Tongue (tissue), 2 donors: Measurements from ENCODE around the gene POLR2H. TPM values are rescaled to one million over a fixed set of nuclear protein-coding genes. Genes with fewer than 3 reads are reported as not detected.
"Not testable (repeated sequence)": the region's sequence is repeated elsewhere in the genome, so short reads cannot be mapped to it uniquely, and the experiment has no call there.

Experiments
- DNase-seq: peaks from one replicate; pipeline ENCODE4 v3.0.0-alpha.2; 2015
- total RNA-seq: library from RNA; depleted of rRNA; stranded (reverse); fragments of >200 nt; gene quantifications from one replicate; pipeline ENCODE4 v1.2.3, GENCODE V29; 2014

Gene POLR2H
- total RNA-seq, 1 donor from 2014 or later = 81.0 TPM

DNA sequence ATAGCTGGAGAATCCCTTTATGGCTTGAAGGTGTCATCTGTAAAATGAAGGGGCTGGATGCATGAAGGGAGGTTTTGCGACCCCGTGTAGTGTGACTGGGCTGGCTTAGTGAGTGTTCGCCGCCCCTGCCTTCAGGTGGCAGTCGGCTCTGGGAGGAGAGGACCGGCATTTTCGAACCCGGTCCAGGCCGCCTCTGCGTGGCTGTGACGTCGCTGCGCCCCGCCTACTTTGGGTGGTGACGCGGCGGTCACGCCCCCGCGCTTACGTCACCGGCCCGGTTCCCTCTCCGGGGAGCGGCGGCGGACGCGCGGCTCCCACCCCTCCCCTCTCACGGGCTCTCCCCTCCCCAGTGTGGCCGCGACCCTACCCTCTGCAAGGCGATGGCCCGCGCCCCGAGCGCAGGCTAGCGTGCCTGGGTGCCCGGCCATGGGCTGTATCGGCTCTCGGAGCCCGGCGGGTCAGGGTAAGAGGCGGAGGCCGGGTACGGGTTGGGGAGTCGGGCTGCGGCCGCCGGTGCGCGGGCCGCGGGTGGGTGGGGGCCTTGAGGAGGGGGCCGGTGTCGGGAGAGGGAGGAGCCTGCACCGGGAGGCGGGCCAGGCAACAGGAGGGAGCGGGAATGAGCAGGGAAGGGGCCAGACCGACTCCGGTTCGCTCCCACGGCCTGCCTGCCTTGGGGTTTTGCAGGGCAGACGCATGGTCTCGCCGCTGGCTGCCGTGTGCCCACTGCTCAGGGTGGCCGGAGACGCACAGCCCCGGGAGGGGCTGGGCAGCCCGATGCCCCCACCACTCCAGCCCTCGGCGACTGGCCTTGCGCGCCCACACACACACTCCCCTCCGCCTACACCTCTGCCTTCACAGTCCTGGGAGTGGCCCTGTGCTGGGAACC is 25.6 kb upstream of the POLR2H start:
- peak; percentile 93 for DNase-seq

- DNase-seq = peak; percentile 75
Observed at GRCh38 chr3:184336547-184337398, 24.7 kb upstream of the POLR2H start.

DNA sequence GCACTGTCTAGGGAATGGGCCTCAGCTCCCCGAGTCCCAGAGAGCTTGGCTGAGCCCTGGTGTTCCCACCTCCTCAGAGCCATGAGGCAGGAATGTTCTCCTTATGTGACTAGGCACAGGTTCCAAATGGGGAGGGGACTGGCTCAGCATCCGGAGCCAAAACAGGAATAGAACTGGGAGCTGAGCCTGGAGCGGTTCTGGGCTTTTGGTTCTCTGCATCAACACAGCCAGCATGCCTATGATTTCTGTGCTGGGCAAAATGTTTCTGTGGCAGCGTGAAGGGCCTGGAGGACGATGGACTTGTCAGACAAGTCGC is 24.2 kb upstream of the POLR2H start, which contains the start of gene FAM131A:
Gene FAM131A, plus strand, starts transcription at position 202 of the 316 bp plus-strand sequence. Its CDS starts 31 bp downstream, at position 233.
- peak; percentile 83 for DNase-seq

GRCh38 chr3:184337981-184338380 is 23.5 kb upstream of the POLR2H start:
- DNase-seq = no peak

DNA sequence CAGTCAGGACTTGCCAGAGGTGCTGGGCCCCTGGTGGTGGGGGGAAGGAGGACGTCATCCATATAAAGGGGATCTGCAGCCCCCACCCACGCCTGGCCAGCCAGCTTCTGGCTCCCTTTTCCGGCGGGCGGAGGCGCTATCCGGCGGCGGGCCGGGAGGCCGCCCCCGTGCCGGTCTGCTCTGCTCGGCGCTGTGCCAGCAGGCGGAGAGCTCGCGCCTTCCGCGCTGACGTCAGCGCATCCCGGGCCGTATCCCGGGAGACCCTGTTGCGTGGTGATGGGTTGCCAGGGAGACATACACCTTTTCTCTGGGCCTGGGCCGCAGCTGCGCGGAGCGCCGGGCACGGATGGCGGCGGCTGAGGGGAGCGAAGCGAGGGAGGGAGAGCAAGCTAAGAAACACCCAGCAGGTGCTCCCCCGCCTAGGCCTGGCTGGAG is 23.0 kb upstream of the POLR2H start:
- peak; percentile 92 for DNase-seq

DNA sequence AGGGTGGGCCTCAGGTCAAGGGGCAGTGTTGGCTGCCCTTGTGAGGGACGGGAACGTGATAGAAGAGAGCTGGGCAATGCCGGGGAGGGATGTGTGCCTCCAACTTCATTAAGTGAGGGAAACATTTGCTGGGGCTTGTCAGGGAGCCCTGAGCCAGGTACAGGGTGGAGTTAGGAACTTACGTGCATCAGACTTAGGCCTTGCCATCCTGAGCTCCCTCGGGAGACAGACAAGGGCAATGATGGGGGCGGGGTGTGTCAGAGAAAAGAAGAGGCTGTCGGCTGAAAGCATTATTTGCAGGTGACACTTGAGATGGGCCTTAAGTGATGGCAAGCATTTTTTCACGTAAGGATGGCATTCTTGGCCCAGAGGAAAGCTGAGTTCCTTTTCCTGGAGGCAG is 22.5 kb upstream of the POLR2H start:
- DNase-seq = no peak

DNA sequence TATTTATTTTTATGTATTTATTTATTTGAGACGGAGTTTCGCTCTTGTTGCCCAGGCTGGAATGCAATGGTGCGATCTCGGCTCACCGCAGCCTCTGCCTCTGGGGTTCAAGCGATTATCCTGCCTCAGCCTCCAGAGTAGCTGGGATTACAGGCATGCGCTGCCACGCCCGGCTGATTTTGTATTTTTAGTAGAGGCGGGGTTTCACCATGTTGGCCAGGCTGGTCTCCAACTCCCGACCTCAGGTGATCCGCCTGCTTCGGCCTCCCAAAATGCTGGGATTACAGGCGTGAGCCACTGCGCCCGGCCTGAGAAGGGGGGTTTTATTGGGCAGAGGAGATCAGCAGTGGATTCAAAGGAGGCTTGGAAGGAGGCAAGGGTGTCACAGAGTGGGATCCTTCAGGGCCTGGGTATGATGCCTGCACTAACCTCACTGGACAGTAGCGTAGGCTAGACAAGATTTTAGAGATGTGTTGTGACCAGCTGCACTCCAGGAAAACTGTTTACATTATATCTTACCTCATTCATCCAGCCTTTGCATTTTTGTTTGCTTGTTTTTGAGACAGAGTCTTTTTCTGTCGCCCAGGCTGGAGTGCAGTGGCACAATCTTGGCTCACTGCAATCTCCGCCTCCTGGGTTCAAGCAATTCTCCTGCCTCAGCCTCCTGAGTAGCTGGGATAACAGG is 21.9 kb upstream of the POLR2H start:
- not testable (repeated sequence) for DNase-seq

DNA sequence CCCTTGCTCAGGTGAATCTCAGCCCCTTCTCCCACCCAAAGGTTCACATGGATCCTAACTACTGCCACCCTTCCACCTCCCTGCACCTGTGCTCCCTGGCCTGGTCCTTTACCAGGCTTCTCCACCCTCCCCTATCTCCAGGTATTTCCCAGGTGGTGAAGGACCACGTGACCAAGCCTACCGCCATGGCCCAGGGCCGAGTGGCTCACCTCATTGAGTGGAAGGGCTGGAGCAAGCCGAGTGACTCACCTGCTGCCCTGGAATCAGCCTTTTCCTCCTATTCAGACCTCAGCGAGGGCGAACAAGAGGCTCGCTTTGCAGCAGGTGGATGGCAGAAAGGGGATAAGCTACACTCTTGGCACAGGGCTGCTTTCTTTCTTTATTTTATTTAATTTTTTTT is 19.6 kb upstream of the POLR2H start:
- DNase-seq = no peak

DNA sequence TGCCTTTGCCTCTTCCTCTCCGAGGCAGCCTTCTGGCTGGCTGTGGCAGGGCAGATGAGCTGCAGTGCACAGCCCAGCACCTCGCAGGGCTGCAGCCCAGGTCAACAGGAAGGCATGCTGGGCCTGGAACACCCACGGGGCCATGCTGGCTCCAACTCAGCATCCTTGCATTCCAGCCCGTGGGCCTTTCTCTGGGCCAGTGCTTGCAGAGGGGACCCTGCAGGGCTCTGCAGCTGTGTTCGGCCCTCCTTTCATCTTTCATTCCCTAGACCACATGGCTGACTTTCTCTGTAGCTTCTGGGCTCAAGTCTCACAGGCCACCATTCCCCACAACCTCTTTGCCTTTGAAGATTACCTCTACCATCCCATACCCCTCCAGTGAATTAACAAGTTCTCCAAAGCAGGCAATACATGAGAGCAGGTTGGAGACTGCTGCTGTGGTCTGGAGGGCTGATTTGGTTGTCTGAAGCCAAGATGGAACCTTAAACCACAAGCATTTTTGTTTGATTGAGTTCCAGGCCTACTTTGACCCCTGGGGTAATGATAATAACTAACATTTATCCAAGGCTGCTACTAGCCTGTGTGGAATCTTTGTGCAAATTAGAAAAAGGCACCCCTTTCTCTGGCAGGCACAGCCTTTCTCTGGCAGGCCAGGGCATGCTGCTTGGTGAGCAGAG is 18.2 kb upstream of the POLR2H start:
- DNase-seq = no peak

DNA sequence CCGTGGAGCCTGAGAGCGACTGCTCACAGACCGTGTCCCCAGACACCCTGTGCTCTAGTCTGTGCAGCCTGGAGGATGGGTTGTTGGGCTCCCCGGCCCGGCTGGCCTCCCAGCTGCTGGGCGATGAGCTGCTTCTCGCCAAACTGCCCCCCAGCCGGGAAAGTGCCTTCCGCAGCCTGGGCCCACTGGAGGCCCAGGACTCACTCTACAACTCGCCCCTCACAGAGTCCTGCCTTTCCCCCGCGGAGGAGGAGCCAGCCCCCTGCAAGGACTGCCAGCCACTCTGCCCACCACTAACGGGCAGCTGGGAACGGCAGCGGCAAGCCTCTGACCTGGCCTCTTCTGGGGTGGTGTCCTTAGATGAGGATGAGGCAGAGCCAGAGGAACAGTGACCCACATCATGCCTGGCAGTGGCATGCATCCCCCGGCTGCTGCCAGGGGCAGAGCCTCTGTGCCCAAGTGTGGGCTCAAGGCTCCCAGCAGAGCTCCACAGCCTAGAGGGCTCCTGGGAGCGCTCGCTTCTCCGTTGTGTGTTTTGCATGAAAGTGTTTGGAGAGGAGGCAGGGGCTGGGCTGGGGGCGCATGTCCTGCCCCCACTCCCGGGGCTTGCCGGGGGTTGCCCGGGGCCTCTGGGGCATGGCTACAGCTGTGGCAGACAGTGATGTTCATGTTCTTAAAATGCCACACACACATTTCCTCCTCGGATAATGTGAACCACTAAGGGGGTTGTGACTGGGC is 16.8 kb upstream of the POLR2H start:
- DNase-seq = no peak

DNA sequence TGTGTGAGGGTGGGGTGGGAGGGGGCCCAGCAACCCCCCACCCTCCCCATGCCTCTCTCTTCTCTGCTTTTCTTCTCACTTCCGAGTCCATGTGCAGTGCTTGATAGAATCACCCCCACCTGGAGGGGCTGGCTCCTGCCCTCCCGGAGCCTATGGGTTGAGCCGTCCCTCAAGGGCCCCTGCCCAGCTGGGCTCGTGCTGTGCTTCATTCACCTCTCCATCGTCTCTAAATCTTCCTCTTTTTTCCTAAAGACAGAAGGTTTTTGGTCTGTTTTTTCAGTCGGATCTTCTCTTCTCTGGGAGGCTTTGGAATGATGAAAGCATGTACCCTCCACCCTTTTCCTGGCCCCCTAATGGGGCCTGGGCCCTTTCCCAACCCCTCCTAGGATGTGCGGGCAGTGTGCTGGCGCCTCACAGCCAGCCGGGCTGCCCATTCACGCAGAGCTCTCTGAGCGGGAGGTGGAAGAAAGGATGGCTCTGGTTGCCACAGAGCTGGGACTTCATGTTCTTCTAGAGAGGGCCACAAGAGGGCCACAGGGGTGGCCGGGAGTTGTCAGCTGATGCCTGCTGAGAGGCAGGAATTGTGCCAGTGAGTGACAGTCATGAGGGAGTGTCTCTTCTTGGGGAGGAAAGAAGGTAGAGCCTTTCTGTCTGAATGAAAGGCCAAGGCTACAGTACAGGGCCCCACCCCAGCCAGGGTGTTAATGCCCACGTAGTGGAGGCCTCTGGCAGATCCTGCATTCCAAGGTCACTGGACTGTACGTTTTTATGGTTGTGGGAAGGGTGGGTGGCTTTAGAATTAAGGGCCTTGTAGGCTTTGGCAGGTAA is 16.0 kb upstream of the POLR2H start:
- DNase-seq = peak; percentile 59

DNA sequence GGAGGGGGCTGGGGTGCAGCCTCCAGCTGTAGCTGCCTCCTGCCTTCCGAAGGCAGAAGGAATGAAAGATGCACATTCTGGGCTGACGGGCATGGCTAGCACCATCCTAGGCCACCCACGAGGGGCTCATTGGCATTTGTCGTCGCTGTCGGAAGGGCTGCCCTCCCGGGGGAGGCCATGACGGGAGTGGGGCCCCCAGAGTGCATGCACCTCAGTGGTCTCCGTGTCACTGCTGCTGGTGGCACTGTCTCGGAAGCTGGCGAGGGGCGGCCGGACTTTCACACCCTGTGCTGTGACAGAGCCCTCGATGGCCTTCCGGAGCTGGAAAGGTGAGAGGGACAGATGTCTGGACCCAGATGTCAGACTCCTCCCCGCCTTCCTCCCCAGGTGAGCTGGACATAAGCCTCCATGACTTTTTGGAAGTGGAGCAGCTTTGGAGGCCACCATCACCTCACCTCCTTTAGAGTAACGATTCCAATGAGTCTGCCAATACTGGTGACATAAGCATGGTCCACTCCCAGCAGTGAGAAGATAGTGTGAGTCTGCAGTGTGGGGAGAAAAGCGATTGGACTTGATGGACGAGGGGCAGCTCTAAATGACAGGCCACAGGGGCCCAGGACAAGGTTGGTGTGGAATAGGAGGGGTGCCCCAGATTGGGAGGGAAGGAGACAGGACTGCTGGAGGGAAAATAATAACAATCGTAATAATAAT is 14.9 kb upstream of the POLR2H start:
- no peak for DNase-seq

GRCh38 chr3:184347321-184348056 is 14.0 kb upstream of the POLR2H start:
- DNase-seq = no peak

DNA sequence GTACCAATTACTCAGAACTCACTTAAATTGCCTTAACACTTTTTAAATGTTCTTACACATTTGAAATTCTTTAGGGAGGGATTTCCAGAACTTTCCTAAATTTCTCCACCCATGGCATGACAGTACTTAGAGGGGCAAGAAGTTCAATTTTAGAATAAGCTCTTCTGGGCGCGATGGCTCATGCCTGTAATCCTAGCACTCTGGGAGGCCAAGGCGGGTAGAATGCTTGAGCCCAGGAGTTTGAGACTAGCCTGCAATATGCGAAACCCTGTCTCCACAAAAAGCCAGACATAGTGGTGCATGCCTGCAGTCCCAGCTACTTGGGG is 13.5 kb upstream of the POLR2H start:
- no peak for DNase-seq

- no peak for DNase-seq
Observed at GRCh38 chr3:184349563-184350470, 11.7 kb upstream of the POLR2H start.

GRCh38 chr3:184350618-184351017 is 10.9 kb upstream of the POLR2H start:
- DNase-seq = no peak

DNA sequence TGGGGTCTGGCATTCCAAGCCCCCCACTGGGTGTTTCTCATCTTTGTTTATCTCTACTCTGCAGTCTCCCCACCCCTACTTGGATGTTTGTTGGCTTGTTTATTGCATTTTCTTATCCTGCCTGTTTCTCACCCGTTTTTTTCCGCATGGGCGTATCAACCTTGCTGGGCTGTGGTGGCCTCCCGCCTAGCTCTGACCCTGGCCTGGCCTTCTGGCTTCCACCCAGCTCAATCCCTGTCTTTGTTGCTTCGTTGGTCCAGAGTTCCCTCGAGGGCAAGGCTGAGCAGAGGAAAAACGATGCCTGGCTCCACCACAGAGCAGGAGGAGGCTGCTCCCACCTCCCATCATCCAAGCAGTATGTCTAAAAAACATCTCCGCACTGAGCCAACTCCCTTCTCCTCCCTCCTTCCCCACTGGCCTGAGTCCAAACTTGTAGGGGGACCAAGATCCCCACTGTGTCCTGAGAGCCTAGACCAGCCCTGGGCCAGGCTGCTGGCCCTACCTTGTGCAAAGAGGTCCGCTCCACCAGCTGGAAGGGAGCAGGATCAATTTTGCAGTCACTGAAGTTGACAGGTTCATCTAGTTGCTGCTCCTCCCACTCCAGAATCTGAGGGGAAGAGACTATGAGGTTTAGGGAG is 9.9 kb upstream of the POLR2H start:
- DNase-seq = no peak
